ENCODE measurements around the gene DIP2C.

- TF ChIP-seq CTCF (IDR thresholded peaks at IDR 0.05) (no peak), EZH2phosphoT487 (IDR thresholded peaks at IDR 0.05; ENCODE audit: borderline replicate concordance, low read depth) (no peak), USF1 (IDR thresholded peaks at IDR 0.05; ENCODE audit: borderline replicate concordance, low read depth) (no peak), CHD2 (IDR thresholded peaks at IDR 0.05; ENCODE audit: low read length, partially characterized antibody) (no peak), JUND (IDR thresholded peaks at IDR 0.05) (no peak), IRF3 (IDR thresholded peaks at IDR 0.05; ENCODE audit: low read depth, low read length) (no peak), SIN3A (IDR thresholded peaks at IDR 0.05; ENCODE audit: borderline replicate concordance, low read depth, low read length) (no peak), MEF2A (IDR thresholded peaks at IDR 0.05; ENCODE audit: borderline replicate concordance, low read depth) (no peak)
These were observed 48.8 kb downstream of the DIP2C start for GRCh38 chr10:640673-641045.
